ENCODE measurements around the gene FUNDC2.

DNA sequence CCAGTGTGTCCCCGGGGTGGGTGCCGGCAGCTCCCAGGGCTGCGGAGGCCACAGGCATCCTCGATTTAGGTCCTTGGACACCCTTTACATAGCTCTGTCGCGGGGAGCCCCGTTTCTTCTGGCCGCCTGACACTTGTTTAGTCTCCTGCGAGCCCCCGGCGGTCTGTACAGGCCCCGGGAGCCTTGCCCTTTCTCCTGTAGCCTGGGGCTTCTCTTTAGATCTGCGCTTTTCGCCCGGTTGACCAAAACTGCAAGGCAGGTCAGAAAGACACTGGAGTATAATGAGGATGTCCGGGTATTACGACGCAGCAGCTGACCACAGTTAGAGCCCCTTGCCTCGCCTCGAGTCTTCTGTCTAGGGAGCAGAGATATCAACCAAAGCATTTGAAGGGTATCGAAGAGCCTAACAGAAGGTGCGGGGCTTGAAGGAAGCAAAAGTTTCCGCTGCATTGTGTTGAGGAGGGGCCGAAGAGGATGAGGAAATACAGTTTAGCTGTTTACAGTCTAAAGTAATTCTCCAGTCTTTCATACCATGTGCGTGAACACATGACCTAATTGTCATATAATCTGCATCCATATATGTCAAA lies 45.1 kb downstream of the FUNDC2 start:
- TF ChIP-seq, protein P1, sequence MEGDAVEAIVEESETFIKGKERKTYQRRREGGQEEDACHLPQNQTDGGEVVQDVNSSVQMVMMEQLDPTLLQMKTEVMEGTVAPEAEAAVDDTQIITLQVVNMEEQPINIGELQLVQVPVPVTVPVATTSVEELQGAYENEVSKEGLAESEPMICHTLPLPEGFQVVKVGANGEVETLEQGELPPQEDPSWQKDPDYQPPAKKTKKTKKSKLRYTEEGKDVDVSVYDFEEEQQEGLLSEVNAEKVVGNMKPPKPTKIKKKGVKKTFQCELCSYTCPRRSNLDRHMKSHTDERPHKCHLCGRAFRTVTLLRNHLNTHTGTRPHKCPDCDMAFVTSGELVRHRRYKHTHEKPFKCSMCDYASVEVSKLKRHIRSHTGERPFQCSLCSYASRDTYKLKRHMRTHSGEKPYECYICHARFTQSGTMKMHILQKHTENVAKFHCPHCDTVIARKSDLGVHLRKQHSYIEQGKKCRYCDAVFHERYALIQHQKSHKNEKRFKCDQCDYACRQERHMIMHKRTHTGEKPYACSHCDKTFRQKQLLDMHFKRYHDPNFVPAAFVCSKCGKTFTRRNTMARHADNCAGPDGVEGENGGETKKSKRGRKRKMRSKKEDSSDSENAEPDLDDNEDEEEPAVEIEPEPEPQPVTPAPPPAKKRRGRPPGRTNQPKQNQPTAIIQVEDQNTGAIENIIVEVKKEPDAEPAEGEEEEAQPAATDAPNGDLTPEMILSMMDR (optimal IDR thresholded peaks at IDR 0.05 in 1 of 3, IDR thresholded peaks at IDR 0.05 in 1 of 3, conservative IDR thresholded peaks at IDR 0.05 in 1 of 3; ENCODE audit: extremely low read depth in 1 of 3, insufficient read depth in 2 of 3, low read length in 3 of 3): no peak
- no peak for TF ChIP-seq EZH2 (IDR thresholded peaks at IDR 0.05; ENCODE audit: low read length)

Measured in keratinocyte (primary cell).